ENCODE results near the gene STK4.

STK4 gene

DNA sequence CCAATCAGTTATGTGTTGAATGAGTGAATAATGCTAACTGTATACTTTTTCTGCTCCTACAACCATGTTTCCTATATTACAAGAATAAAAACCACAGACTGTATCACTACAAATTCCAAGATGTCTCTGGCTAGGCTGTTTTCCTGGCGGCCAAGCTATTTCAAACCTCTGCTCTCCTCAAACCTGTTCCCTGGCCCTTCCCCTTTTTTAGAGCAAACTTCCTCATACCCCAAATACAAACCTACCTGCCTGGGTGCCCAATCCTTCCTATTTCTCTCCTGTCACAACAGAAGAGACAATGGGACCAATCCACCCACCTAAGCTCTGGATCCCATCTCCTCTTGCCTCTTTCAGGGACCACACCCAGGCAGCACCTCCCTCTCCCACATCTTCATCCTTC lies 13.6 kb upstream of the STK4 start:
- TF ChIP-seq ZFX (IDR thresholded peaks at IDR 0.05; ENCODE audit: borderline replicate concordance) = no peak
- TF ChIP-seq, protein P1, sequence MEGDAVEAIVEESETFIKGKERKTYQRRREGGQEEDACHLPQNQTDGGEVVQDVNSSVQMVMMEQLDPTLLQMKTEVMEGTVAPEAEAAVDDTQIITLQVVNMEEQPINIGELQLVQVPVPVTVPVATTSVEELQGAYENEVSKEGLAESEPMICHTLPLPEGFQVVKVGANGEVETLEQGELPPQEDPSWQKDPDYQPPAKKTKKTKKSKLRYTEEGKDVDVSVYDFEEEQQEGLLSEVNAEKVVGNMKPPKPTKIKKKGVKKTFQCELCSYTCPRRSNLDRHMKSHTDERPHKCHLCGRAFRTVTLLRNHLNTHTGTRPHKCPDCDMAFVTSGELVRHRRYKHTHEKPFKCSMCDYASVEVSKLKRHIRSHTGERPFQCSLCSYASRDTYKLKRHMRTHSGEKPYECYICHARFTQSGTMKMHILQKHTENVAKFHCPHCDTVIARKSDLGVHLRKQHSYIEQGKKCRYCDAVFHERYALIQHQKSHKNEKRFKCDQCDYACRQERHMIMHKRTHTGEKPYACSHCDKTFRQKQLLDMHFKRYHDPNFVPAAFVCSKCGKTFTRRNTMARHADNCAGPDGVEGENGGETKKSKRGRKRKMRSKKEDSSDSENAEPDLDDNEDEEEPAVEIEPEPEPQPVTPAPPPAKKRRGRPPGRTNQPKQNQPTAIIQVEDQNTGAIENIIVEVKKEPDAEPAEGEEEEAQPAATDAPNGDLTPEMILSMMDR (IDR thresholded peaks at IDR 0.05) = no peak
- H3K27ac ChIP-seq = no peak overlapping the region

GRCh38 chr20:44954211-44954610 lies 12.1 kb upstream of the STK4 start:
- H3K27ac ChIP-seq = no peak overlapping the region
- TF ChIP-seq, protein P1 (IDR thresholded peaks at IDR 0.05) = no peak
- TF ChIP-seq ZFX (IDR thresholded peaks at IDR 0.05; ENCODE audit: borderline replicate concordance) = no peak

DNA sequence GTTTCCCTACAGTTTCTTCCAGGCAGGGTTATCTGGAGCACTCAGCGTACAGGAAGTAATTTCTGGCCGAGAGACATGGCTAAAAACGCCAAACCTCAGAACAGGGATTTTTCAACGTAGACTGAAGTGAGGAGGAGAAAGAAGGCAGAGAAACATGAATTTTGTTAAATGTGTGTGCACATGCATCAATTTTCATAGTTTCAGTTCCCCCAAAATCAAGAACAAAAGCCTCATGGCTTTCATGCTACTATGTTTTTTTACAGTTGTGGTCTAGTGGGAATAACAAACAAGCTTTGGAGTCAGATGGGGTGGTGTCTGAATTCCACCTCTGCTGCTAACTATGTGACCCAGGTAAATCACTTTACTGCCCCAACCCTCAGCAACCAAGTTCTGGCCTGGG lies 11.0 kb upstream of the STK4 start:
- no peak for TF ChIP-seq ZFX (IDR thresholded peaks at IDR 0.05; ENCODE audit: borderline replicate concordance)
- TF ChIP-seq, protein P1 (IDR thresholded peaks at IDR 0.05) = no peak
- H3K27ac ChIP-seq = no peak overlapping the region

GRCh38 chr20:44956410-44956809 lies 9.9 kb upstream of the STK4 start:
- no peak for TF ChIP-seq ZFX (IDR thresholded peaks at IDR 0.05; ENCODE audit: borderline replicate concordance)
- TF ChIP-seq, protein P1 (IDR thresholded peaks at IDR 0.05) = no peak
- H3K27ac ChIP-seq = no peak overlapping the region

- no peak overlapping the region for H3K27ac ChIP-seq
- TF ChIP-seq, protein P1 (IDR thresholded peaks at IDR 0.05) = no peak
- no peak for TF ChIP-seq ZFX (IDR thresholded peaks at IDR 0.05; ENCODE audit: borderline replicate concordance)
These were observed 8.0 kb upstream of the STK4 start for GRCh38 chr20:44958276-44958675.

DNA sequence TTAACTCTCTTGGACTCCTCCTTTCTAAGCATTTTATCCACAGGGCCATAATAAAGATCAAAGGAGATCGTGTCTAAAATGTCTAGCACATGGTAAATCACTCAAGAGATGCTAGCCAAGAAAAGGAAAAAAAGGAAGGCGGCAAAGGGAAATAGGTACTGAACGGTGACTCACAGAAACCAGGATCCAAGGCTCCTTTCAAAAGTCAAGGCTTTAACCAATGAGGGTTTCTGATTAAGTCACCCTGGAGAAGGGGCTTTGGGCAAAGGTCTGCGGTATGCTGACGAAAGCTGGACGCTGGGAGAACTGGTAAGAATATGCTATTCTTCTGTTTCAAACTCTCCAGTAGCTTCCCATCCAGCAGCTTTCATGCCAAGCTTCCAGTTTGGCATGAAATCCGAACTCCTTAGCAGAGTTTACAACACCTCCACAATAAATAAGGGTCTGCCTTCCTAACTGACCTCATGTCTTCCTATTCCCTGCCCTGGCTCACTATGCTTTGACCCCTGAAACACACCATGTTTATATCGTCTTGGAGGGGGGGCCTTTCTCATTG lies 7.2 kb upstream of the STK4 start:
- H3K27ac ChIP-seq = peak overlapping the region; percentile 50
- no peak for TF ChIP-seq ZFX (IDR thresholded peaks at IDR 0.05; ENCODE audit: borderline replicate concordance)
- TF ChIP-seq, protein P1 (IDR thresholded peaks at IDR 0.05) = no peak

DNA sequence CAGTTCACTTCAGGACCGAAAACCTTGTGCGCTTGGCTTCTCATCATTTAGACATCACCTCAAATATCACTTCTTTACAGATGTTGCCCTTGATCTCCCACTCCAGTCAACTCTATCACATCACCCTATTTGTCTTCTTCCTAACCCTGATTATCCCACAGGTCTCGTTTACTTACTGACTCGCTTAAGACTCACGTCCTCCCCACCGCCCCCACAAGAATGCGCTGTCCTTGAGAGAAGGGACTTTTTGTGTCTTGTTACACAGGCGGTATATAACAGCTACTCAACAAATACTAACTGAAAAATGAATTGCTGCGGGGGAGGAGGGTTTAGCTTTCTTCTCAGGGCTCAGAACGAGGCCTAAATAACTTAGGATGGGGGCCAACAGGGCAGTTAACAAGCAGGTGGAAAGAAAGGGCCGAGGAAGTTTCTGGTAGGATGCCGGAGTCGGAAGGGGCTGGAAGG lies 6.6 kb upstream of the STK4 start:
- TF ChIP-seq, protein P1 (IDR thresholded peaks at IDR 0.05) = no peak
- TF ChIP-seq ZFX (IDR thresholded peaks at IDR 0.05; ENCODE audit: borderline replicate concordance) = no peak
- H3K27ac ChIP-seq = peak overlapping the region; percentile 50
